GM12878 (cell line): ENCODE results near the gene FBXW8. TPM values are rescaled to one million over a fixed set of nuclear protein-coding genes. Genes with fewer than 3 reads are reported as not detected.

ENCODE experiments used
- ATAC-seq: fragments of 200-7000 bp; cut with Tn5 transposase; 3 replicates; pipeline ENCODE4 v1.9.1; 2020; ENCODE audit warnings: mild to moderate bottlenecking, moderate library complexity
- BruUV-seq: library from RNA; stranded (reverse); fragments of 400-500 nt; replicated peaks from 2 replicates; lab custom pipeline; 2021; lab: Mats Ljungman, UMichigan
- CTCF ChIA-PET: fragments of 300-600 bp; sonication (Branson Sonifier 250); formaldehyde crosslinking; extraction: SDS; loops from one replicate; lab custom pipeline; 2021; ENCODE audit warnings: inconsistent platforms; lab: Yijun Ruan, JAX
- POLR2A ChIA-PET: fragments of 350-600 bp; formaldehyde crosslinking; extraction: SDS; loops from one replicate; lab custom pipeline; 2021; ENCODE audit warnings: inconsistent platforms; lab: Charles Lee
- RAD21 ChIA-PET: fragments of 300-600 bp; sonication (Branson Sonifier 250); formaldehyde crosslinking; loops from one replicate; lab custom pipeline; 2023; ENCODE audit warnings: antibody characterized with exemption; ENCODE audit not compliant: unreplicated experiment; lab: Charles Lee
- SMC1A ChIA-PET: fragments of 300-600 bp; sonication (Branson Sonifier 250); formaldehyde crosslinking; loops from one replicate; lab custom pipeline; 2023; ENCODE audit not compliant: unreplicated experiment, uncharacterized antibody; lab: Charles Lee
- DNase-seq: peaks from one replicate; pipeline ENCODE4 v3.0.0-alpha.2; 2011; ENCODE audit warnings: low read depth, low spot score
- FAIRE-seq: peaks from 3 replicates; lab custom pipeline; 2011; peaks lifted over from hg19 to GRCh38; lab: Jason Lieb, UNC
- H2AFZ ChIP-seq: 2 replicates; pipeline ENCODE4 v1.6.0; 2011; ENCODE audit warnings: low read depth, low read length, control low read depth; ENCODE audit not compliant: control insufficient read depth
- H3K27ac ChIP-seq: 2 replicates; pipeline ENCODE4 v1.5.1; 2011; ENCODE audit warnings: control low read depth; ENCODE audit not compliant: control insufficient read depth, insufficient read depth
- H3K27me3 ChIP-seq, 2 experiments: replicated peaks in 1 of 2; 2 replicates each; pipeline versions ENCODE4 v1.6.0 to v1.6.1; 2011; ENCODE audit warnings: low read length in 1 of 2; ENCODE audit not compliant: control insufficient read depth in 2 of 2, insufficient read depth in 2 of 2
- H3K36me3 ChIP-seq, 2 experiments: 2 replicates each; pipeline ENCODE4 v1.5.1; 2011; ENCODE audit warnings: low read length in 1 of 2; ENCODE audit not compliant: control insufficient read depth in 2 of 2, insufficient read depth in 2 of 2
- H3K4me1 ChIP-seq: 2 replicates; pipeline ENCODE4 v1.6.1; 2011; ENCODE audit warnings: mild to moderate bottlenecking, low read length, moderate library complexity, mixed read lengths; ENCODE audit not compliant: control insufficient read depth, insufficient read depth
- H3K4me2 ChIP-seq: 2 replicates; pipeline ENCODE4 v1.6.0; 2011; ENCODE audit warnings: control low read depth; ENCODE audit not compliant: control insufficient read depth, insufficient read depth
- H3K4me3 ChIP-seq: fragments of 200-600 bp; sonication (generic); 2 replicates; pipeline ENCODE4 v1.5.1; 2016
- H3K79me2 ChIP-seq: 2 replicates; pipeline ENCODE4 v1.6.0; 2011; ENCODE audit warnings: low read length; ENCODE audit not compliant: control insufficient read depth, insufficient read depth
- H3K9ac ChIP-seq: 2 replicates; pipeline ENCODE4 v1.8.0; 2011; ENCODE audit warnings: low read length, control low read depth, mixed read lengths; ENCODE audit not compliant: control insufficient read depth, insufficient read depth
- H3K9me3 ChIP-seq: replicated peaks from 3 replicates; pipeline ENCODE4 v1.5.1; 2011; ENCODE audit warnings: mild to moderate bottlenecking, low read length; ENCODE audit not compliant: control insufficient read depth, insufficient read depth
- H4K20me1 ChIP-seq: 2 replicates; pipeline ENCODE4 v1.6.0; 2011; ENCODE audit not compliant: control insufficient read depth, insufficient read depth
- ATF7 ChIP-seq: fragments of 450-650 bp; IDR thresholded peaks from 2 replicates; pipeline ENCODE4 v1.6.1; 2016; ENCODE audit warnings: low read depth, mild to moderate bottlenecking
- ESRRA ChIP-seq: IDR thresholded peaks from 2 replicates; pipeline ENCODE4 v1.6.1; 2012; ENCODE audit warnings: mild to moderate bottlenecking, low read length, improper control_type of control experiment
- FOS ChIP-seq: IDR thresholded peaks from 3 replicates; pipeline ENCODE4 v1.6.1; 2011; ENCODE audit warnings: borderline replicate concordance; ENCODE audit not compliant: insufficient read length; ENCODE audit errors: extremely low read depth
- NBN ChIP-seq: fragments of 450-650 bp; IDR thresholded peaks from 2 replicates; pipeline ENCODE4 v1.6.1; 2016
- PML ChIP-seq: IDR thresholded peaks from 2 replicates; pipeline ENCODE4 v1.6.1; 2012; ENCODE audit warnings: low read length, inconsistent platforms
- POLR2A ChIP-seq: IDR thresholded peaks from 2 replicates; pipeline ENCODE4 v1.6.1; 2011; ENCODE audit warnings: low read depth, mild to moderate bottlenecking, low read length
- RAD21 ChIP-seq: IDR thresholded peaks from 2 replicates; pipeline ENCODE4 v1.6.1; 2011; ENCODE audit warnings: mild to moderate bottlenecking, low read depth, low read length, moderate library complexity; ENCODE audit not compliant: insufficient read depth
- RB1 ChIP-seq: fragments of 450-650 bp; formaldehyde crosslinking; IDR thresholded peaks from 2 replicates; pipeline ENCODE4 v1.6.1; 2017; ENCODE audit warnings: mild to moderate bottlenecking, borderline replicate concordance
- RELA ChIP-seq: fragments of 450-650 bp; IDR thresholded peaks from 2 replicates; pipeline ENCODE4 v1.8.0; 2014; ENCODE audit warnings: borderline replicate concordance; ENCODE audit not compliant: partially characterized antibody
- YY1 ChIP-seq: IDR thresholded peaks from 2 replicates; pipeline ENCODE4 v1.6.1; 2011; ENCODE audit warnings: low read depth, mild to moderate bottlenecking, low read length
- WGBS: methylation state at CpG from one replicate; pipeline ENCODE4 v1.1.6; 2016; ENCODE audit warnings: low lambda C conversion rate; ENCODE audit not compliant: insufficient replicate concordance, insufficient coverage; ENCODE audit errors: missing lambda C conversion rate; 5-methylcytosine and 5-hydroxymethylcytosine counted together
- in situ Hi-C: fragments of 300-500 bp; cut with MboI; formaldehyde crosslinking; loops from 9 replicates; pipeline ENCODE4 v1.14.3; 2018; ENCODE audit warnings: mixed read lengths
- intact Hi-C: fragments of 100-400 bp; cut with micrococcal nuclease; formaldehyde crosslinking; loops from one replicate; pipeline ENCODE4 v1.14.2; 2022; ENCODE audit not compliant: unreplicated experiment
- polyA plus RNA-seq, 11 experiments: library from polyadenylated mRNA; depleted of rRNA in 4 of 11; unstranded in 6 of 11; stranded (reverse) in 5 of 11; fragments of >200 nt; fragmentation: Nextera tagmentation in 4 of 11; fragmentation: Illumina TruSeq in 1 of 11; extraction: Ambion mirVana in 4 of 11; extraction: Trizol in 1 of 11; gene quantifications; 1 replicate in 1 of 11; 2 replicates in 10 of 11; pipeline versions ENCODE4 v1.2.1 to v1.2.3, GENCODE V29; 2011 to 2016; ENCODE audit warnings: inconsistent platforms in 2 of 11, missing spikeins in 2 of 11, low read depth in 1 of 11
- total RNA-seq, 4 experiments: library from RNA; depleted of rRNA in 3 of 4; stranded (reverse); fragments of >200 nt in 3 of 4; fragmentation: Illumina TruSeq in 1 of 4; extraction: Trizol in 1 of 4; gene quantifications; 2 replicates each; pipeline versions ENCODE4 v1.2.1 to v1.2.3, GENCODE V29; 2013 to 2021
- TF ChIP-seq, protein P1 (sequence below): fragments of 450-650 bp; IDR thresholded peaks from 2 replicates; pipeline ENCODE4 v1.6.1; 2017; ENCODE audit warnings: low read depth, mild to moderate bottlenecking, moderate library complexity
- TF ChIP-seq, protein P2 (sequence below): fragments of 450-650 bp; formaldehyde crosslinking; IDR thresholded peaks from 2 replicates; pipeline ENCODE4 v1.4.0; 2022; ENCODE audit warnings: mild to moderate bottlenecking, moderate library complexity
- TF ChIP-seq, protein P3 (sequence below): fragments of 450-650 bp; IDR thresholded peaks from 2 replicates; pipeline ENCODE4 v1.6.1; 2014; ENCODE audit warnings: mild to moderate bottlenecking
- TF ChIP-seq, protein P4 (sequence below): IDR thresholded peaks from 2 replicates; pipeline ENCODE4 v1.6.1; 2011; ENCODE audit warnings: mild to moderate bottlenecking, low read depth, low read length, moderate library complexity; ENCODE audit not compliant: insufficient replicate concordance

FBXW8 gene
- total and polyA plus RNA-seq, 10 of the 15 experiments (the other 5 are each of a cell fraction or from before 2014, with no cell fraction given): 0.49 to 7.5 (median 4.4) TPM

DNA sequence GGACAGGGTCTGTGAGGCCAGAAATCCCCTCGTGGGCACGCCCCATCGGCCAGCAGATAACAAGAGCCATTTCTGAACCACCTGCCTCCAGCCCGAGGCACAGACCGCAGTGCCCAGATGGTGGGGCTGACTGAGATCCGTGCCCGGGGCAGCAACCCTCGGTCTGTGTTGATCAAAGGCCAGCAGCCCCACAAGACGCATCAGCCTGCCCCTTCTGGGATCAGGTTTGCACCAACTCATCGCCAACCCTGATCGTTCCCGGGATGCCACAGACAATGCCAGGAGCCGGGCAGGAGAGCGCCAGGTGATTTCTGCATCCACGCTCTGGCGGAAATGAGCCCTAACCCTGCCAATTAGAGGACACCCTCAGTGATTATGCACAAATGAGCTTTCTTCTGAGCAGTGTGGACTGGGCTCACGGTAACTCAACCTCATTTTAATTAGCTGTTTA is 124.0 kb downstream of the FBXW8 start:
- Histone ChIP-seq H2AFZ (no peak overlapping the region), H3K4me2 (no peak overlapping the region), H3K27ac (no peak overlapping the region), H3K9me3 (no peaks in the 10 kb centered on the region), H3K27me3 (peaks cover 0 to 4% of the 10 kb centered on the region in 2 experiments; a peak in 1 of 4 replicates), H3K4me3 (no peak overlapping the region), H4K20me1 (no peaks in the 10 kb centered on the region), H3K36me3 (no peaks in the 10 kb centered on the region), H3K4me1 (no peaks in the 10 kb centered on the region; the same call in 1 of the 2 replicates), H3K79me2 (no peaks in the 10 kb centered on the region), H3K9ac (no peak overlapping the region)
- no peak for DNase-seq
- ChIA-PET CTCF (no interaction called here), SMC1A (no interaction called here), RAD21 (no interaction called here), POLR2A (no interaction called here)
- BruUV-seq: no TSS peak
- WGBS: 63% methylated on average over 17 of the region's 17 CpGs
- TF ChIP-seq ESRRA (no peak), RELA (no peak), ATF7 (no peak), FOS (no peak), POLR2A (no peak), RB1 (no peak), PML (no peak), NBN (no peak), YY1 (no peak), RAD21 (no peak)
- TF ChIP-seq, protein P1, sequence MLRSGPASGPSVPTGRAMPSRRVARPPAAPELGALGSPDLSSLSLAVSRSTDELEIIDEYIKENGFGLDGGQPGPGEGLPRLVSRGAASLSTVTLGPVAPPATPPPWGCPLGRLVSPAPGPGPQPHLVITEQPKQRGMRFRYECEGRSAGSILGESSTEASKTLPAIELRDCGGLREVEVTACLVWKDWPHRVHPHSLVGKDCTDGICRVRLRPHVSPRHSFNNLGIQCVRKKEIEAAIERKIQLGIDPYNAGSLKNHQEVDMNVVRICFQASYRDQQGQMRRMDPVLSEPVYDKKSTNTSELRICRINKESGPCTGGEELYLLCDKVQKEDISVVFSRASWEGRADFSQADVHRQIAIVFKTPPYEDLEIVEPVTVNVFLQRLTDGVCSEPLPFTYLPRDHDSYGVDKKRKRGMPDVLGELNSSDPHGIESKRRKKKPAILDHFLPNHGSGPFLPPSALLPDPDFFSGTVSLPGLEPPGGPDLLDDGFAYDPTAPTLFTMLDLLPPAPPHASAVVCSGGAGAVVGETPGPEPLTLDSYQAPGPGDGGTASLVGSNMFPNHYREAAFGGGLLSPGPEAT: no peak
- TF ChIP-seq, protein P2, sequence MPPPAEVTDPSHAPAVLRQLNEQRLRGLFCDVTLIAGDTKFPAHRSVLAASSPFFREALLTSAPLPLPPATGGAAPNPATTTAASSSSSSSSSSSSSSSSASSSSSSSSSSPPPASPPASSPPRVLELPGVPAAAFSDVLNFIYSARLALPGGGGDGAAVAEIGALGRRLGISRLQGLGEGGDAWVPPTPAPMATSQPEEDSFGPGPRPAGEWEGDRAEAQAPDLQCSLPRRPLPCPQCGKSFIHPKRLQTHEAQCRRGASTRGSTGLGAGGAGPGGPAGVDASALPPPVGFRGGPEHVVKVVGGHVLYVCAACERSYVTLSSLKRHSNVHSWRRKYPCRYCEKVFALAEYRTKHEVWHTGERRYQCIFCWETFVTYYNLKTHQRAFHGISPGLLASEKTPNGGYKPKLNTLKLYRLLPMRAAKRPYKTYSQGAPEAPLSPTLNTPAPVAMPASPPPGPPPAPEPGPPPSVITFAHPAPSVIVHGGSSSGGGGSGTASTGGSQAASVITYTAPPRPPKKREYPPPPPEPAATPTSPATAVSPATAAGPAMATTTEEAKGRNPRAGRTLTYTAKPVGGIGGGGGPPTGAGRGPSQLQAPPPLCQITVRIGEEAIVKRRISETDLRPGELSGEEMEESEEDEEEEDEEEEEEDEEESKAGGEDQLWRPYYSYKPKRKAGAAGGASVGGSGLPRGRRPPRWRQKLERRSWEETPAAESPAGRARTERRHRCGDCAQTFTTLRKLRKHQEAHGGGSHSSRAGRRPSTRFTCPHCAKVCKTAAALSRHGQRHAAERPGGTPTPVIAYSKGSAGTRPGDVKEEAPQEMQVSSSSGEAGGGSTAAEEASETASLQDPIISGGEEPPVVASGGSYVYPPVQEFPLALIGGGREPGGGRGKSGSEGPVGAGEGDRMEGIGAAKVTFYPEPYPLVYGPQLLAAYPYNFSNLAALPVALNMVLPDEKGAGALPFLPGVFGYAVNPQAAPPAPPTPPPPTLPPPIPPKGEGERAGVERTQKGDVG: no peak
- TF ChIP-seq, protein P3, sequence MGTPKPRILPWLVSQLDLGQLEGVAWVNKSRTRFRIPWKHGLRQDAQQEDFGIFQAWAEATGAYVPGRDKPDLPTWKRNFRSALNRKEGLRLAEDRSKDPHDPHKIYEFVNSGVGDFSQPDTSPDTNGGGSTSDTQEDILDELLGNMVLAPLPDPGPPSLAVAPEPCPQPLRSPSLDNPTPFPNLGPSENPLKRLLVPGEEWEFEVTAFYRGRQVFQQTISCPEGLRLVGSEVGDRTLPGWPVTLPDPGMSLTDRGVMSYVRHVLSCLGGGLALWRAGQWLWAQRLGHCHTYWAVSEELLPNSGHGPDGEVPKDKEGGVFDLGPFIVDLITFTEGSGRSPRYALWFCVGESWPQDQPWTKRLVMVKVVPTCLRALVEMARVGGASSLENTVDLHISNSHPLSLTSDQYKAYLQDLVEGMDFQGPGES: no peak
- TF ChIP-seq, protein P4, sequence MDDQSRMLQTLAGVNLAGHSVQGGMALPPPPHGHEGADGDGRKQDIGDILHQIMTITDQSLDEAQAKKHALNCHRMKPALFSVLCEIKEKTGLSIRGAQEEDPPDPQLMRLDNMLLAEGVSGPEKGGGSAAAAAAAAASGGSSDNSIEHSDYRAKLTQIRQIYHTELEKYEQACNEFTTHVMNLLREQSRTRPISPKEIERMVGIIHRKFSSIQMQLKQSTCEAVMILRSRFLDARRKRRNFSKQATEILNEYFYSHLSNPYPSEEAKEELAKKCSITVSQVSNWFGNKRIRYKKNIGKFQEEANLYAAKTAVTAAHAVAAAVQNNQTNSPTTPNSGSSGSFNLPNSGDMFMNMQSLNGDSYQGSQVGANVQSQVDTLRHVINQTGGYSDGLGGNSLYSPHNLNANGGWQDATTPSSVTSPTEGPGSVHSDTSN: no peak
- no peak for FAIRE-seq
- intact Hi-C loops (no loop called here), in situ Hi-C loops (no loop called here)
- ATAC-seq: no peak
